ENCODE data around the gene CCNI.
A peak's percentile ranks its signal among the peaks of the same experiment; 100 is the strongest.

The CCNI gene

GRCh38 chr4:77002321-77003107, 73.3 kb downstream of the CCNI start:
- TF ChIP-seq PPARA (CRISPR knock-in tag; IDR thresholded peaks at IDR 0.05; ENCODE audit: borderline replicate concordance), result no peak
- TF ChIP-seq CSDC2 (CRISPR knock-in tag; IDR thresholded peaks at IDR 0.05), result no peak
- no peak for TF ChIP-seq PATZ1 (CRISPR knock-in tag; IDR thresholded peaks at IDR 0.05; ENCODE audit: borderline replicate concordance)
- TF ChIP-seq, protein P1, sequence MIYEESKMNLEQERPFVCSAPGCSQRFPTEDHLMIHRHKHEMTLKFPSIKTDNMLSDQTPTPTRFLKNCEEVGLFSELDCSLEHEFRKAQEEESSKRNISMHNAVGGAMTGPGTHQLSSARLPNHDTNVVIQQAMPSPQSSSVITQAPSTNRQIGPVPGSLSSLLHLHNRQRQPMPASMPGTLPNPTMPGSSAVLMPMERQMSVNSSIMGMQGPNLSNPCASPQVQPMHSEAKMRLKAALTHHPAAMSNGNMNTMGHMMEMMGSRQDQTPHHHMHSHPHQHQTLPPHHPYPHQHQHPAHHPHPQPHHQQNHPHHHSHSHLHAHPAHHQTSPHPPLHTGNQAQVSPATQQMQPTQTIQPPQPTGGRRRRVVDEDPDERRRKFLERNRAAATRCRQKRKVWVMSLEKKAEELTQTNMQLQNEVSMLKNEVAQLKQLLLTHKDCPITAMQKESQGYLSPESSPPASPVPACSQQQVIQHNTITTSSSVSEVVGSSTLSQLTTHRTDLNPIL (CRISPR knock-in tag; IDR thresholded peaks at IDR 0.05; ENCODE audit: low read depth), result no peak
- TF ChIP-seq ZNF8 (CRISPR knock-in tag; IDR thresholded peaks at IDR 0.05), result no peak
- TF ChIP-seq TOX (CRISPR knock-in tag; IDR thresholded peaks at IDR 0.05; ENCODE audit: borderline replicate concordance), result no peak
- TF ChIP-seq RARB (CRISPR knock-in tag; IDR thresholded peaks at IDR 0.05), result no peak
- TF ChIP-seq BACH2 (CRISPR knock-in tag; IDR thresholded peaks at IDR 0.05; ENCODE audit: borderline replicate concordance), result no peak
- no peak for TF ChIP-seq ZNF565 (CRISPR knock-in tag; conservative IDR thresholded peaks at IDR 0.05; ENCODE audit: low read depth)
- TF ChIP-seq ARNTL (CRISPR knock-in tag; IDR thresholded peaks at IDR 0.05; ENCODE audit: borderline replicate concordance, low read depth), result no peak
- TF ChIP-seq ISL1 (CRISPR knock-in tag; IDR thresholded peaks at IDR 0.05), result no peak
- TF ChIP-seq GLIS3 (CRISPR knock-in tag; IDR thresholded peaks at IDR 0.05), result no peak
- no peak for TF ChIP-seq SNAI2 (CRISPR knock-in tag; IDR thresholded peaks at IDR 0.05)
- TF ChIP-seq, protein P2, sequence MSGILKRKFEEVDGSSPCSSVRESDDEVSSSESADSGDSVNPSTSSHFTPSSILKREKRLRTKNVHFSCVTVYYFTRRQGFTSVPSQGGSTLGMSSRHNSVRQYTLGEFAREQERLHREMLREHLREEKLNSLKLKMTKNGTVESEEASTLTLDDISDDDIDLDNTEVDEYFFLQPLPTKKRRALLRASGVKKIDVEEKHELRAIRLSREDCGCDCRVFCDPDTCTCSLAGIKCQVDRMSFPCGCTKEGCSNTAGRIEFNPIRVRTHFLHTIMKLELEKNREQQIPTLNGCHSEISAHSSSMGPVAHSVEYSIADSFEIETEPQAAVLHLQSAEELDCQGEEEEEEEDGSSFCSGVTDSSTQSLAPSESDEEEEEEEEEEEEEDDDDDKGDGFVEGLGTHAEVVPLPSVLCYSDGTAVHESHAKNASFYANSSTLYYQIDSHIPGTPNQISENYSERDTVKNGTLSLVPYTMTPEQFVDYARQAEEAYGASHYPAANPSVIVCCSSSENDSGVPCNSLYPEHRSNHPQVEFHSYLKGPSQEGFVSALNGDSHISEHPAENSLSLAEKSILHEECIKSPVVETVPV (CRISPR knock-in tag; IDR thresholded peaks at IDR 0.05), result no peak
- TF ChIP-seq ZFP30 (CRISPR knock-in tag; IDR thresholded peaks at IDR 0.05), result no peak
- no peak for TF ChIP-seq TSHZ2 (CRISPR knock-in tag; IDR thresholded peaks at IDR 0.05)
- TF ChIP-seq POU6F1 (CRISPR knock-in tag; IDR thresholded peaks at IDR 0.05; ENCODE audit: borderline replicate concordance, low read depth), result no peak
- no peak for TF ChIP-seq ZNF70 (CRISPR knock-in tag; IDR thresholded peaks at IDR 0.05)
- peak; percentile 61 for ATAC-seq

- peak; percentile 86 for ATAC-seq
Observed at GRCh38 chr4:77001907-77002306, 73.9 kb downstream of the CCNI start.

More at GRCh38 chr4:77001907-77002306, 73.9 kb downstream of the CCNI start:
- TF ChIP-seq, protein P2 (CRISPR knock-in tag; IDR thresholded peaks at IDR 0.05), result no peak
- TF ChIP-seq, protein P1 (CRISPR knock-in tag; IDR thresholded peaks at IDR 0.05; ENCODE audit: low read depth), result no peak
- TF ChIP-seq ZC3H10 (CRISPR knock-in tag; IDR thresholded peaks at IDR 0.05), result no peak
- no peak for TF ChIP-seq ZFP30 (CRISPR knock-in tag; IDR thresholded peaks at IDR 0.05)
- TF ChIP-seq CSDC2 (CRISPR knock-in tag; IDR thresholded peaks at IDR 0.05), result no peak
- TF ChIP-seq ISL1 (CRISPR knock-in tag; IDR thresholded peaks at IDR 0.05), result no peak
- no peak for TF ChIP-seq ZNF70 (CRISPR knock-in tag; IDR thresholded peaks at IDR 0.05)
- TF ChIP-seq TOX (CRISPR knock-in tag; IDR thresholded peaks at IDR 0.05; ENCODE audit: borderline replicate concordance), result no peak
- TF ChIP-seq ARNTL (CRISPR knock-in tag; IDR thresholded peaks at IDR 0.05; ENCODE audit: borderline replicate concordance, low read depth), result no peak
- no peak for TF ChIP-seq ZFP3 (CRISPR knock-in tag; IDR thresholded peaks at IDR 0.05)
- no peak for TF ChIP-seq ESRRG (CRISPR knock-in tag; IDR thresholded peaks at IDR 0.05)
- TF ChIP-seq TCF4 (CRISPR knock-in tag; IDR thresholded peaks at IDR 0.05; ENCODE audit: borderline replicate concordance), result no peak
- no peak for TF ChIP-seq PATZ1 (CRISPR knock-in tag; IDR thresholded peaks at IDR 0.05; ENCODE audit: borderline replicate concordance)
- no peak for TF ChIP-seq BACH2 (CRISPR knock-in tag; IDR thresholded peaks at IDR 0.05; ENCODE audit: borderline replicate concordance)

Data from SK-N-SH treated with all-trans-retinoic acid at 6 μM for 48 hours (cell line).